ENCODE data around the gene NPSR1.
"Not testable (repeated sequence)": the region's sequence is repeated elsewhere in the genome, so short reads cannot be mapped to it uniquely, and the experiment has no call there.

DNA sequence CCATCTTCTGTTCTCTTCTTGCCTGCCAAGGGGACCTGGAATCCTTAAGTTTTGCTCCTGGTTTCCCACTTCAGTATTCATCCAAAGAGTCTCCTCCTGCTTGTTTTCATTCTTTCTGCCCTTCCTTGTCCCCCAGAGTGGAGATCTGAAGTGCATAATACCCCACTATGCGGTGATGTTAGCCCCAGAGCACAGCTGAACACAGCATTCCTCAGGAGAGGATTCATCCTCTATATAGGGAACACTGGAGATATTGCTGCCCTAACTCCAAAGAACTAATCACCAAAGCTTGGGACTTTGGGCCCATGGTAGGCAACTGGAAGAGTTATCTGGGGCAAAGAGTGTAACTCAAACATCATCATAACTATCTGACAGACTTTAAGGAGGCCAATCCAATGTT is 201.3 kb downstream of the NPSR1 start:
- not testable (repeated sequence) for TF ChIP-seq REST (tag by site-specific recombination; IDR thresholded peaks at IDR 0.05); CTCF (tag by site-specific recombination; IDR thresholded peaks at IDR 0.05); MYNN (tag by site-specific recombination; IDR thresholded peaks at IDR 0.05; ENCODE audit: borderline replicate concordance)

Measured in HEK293 (cell line).